Keratinocyte (primary cell): ENCODE measurements around the gene E2F1.

Source experiments
- CTCF ChIP-seq, 3 experiments: IDR thresholded peaks in 1 of 3; conservative IDR thresholded peaks in 1 of 3; optimal IDR thresholded peaks in 1 of 3; 2 replicates in 2 of 3; 3 replicates in 1 of 3; pipeline versions ENCODE3 to v1.5.1; 2011; ENCODE audit warnings: low read length in 3 of 3, mild to moderate bottlenecking in 3 of 3, moderate library complexity in 2 of 3, control low read depth in 1 of 3, inconsistent platforms in 1 of 3; ENCODE audit not compliant: insufficient read depth in 2 of 3; ENCODE audit errors: extremely low read depth in 1 of 3
- EZH2 ChIP-seq: IDR thresholded peaks from one replicate; pipeline ENCODE4 v1.6.1; 2012; ENCODE audit warnings: inconsistent platforms, mild to moderate bottlenecking, low read length, moderate library complexity

GRCh38 chr20:33701629-33702450, 15.7 kb upstream of the E2F1 start:
- TF ChIP-seq CTCF (optimal IDR thresholded peaks at IDR 0.05 in 1 of 3, IDR thresholded peaks at IDR 0.05 in 1 of 3, conservative IDR thresholded peaks at IDR 0.05 in 1 of 3; ENCODE audit: extremely low read depth in 1 of 3, insufficient read depth in 2 of 3, low read length in 3 of 3) (no peak), EZH2 (no peak)
